Measurements from ENCODE around the gene SAMD10.
"Not testable (repeated sequence)": the region's sequence is repeated elsewhere in the genome, so short reads cannot be mapped to it uniquely, and the experiment has no call there.

Gene SAMD10

GRCh38 chr20:64015635-64016034 lies 36.2 kb upstream of the SAMD10 start:
- TF ChIP-seq TAF1 (IDR thresholded peaks at IDR 0.05; ENCODE audit: borderline replicate concordance, low read depth, low read length) (no peak), POLR2AphosphoS5 (IDR thresholded peaks at IDR 0.05; ENCODE audit: low read depth, low read length) (no peak), POLR2A (IDR thresholded peaks at IDR 0.05; ENCODE audit: low read depth, low read length) (no peak)
- DNase-seq (ENCODE audit: insufficient read length) (no peak), FAIRE-seq (no peak)

- not testable (repeated sequence) for DNase-seq (ENCODE audit: insufficient read length); FAIRE-seq
Observed at GRCh38 chr20:64012385-64013154, 33.1 kb upstream of the SAMD10 start.

DNA sequence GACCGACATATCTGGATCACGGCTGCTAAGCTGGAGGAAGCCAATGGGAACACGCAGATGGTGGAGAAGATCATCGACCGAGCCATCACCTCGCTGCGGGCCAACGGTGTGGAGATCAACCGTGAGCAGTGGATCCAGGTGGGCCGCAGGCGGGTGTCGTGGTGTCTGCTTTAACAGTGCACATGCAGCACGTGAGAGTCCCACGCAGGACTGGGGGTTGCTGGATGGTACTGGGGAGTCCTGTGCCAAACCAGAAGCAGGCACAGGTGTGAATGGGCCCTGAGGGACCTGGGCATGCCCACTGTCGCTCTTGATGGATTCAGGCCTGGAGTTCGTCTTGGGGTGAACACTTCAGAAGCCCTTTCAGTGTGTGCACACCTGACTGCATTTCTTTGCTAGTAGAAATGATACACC lies 31.9 kb upstream of the SAMD10 start:
- DNase-seq (ENCODE audit: insufficient read length) (no peak), FAIRE-seq (no peak)
- no peak for TF ChIP-seq POLR2A (IDR thresholded peaks at IDR 0.05; ENCODE audit: low read depth, low read length)
- TF ChIP-seq POLR2AphosphoS5 (IDR thresholded peaks at IDR 0.05; ENCODE audit: low read depth, low read length) = no peak
- TF ChIP-seq TAF1 (IDR thresholded peaks at IDR 0.05; ENCODE audit: borderline replicate concordance, low read depth, low read length) = no peak

DNA sequence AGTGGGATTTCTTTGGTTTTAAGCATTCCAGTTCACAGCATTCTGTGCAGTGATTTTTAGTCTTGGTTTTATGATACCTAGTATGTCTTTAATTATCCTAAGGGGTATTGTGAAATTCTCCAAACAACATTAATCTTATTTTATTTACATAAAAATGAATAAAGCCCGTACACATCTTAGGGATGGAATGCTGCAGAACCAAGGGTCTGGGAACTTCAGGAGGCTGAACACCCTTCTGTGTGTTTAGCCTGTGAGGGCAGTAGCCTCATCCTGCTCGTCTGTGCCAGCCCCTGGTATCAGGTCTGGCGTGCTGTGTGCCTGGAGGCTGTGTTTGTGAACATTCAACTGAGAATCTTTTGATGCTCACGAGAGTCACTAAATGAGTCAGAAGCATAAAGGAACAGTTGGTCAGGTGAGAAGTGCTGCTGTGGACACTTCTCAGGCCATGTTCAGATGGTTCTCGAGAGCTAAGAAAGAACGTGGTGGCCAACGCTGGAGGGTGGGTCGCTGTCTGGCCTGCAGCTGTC lies 31.3 kb upstream of the SAMD10 start:
- FAIRE-seq (no peak), DNase-seq (ENCODE audit: insufficient read length) (no peak)
- TF ChIP-seq TAF1 (IDR thresholded peaks at IDR 0.05; ENCODE audit: borderline replicate concordance, low read depth, low read length) (no peak), POLR2AphosphoS5 (IDR thresholded peaks at IDR 0.05; ENCODE audit: low read depth, low read length) (no peak), POLR2A (IDR thresholded peaks at IDR 0.05; ENCODE audit: low read depth, low read length) (no peak)

DNA sequence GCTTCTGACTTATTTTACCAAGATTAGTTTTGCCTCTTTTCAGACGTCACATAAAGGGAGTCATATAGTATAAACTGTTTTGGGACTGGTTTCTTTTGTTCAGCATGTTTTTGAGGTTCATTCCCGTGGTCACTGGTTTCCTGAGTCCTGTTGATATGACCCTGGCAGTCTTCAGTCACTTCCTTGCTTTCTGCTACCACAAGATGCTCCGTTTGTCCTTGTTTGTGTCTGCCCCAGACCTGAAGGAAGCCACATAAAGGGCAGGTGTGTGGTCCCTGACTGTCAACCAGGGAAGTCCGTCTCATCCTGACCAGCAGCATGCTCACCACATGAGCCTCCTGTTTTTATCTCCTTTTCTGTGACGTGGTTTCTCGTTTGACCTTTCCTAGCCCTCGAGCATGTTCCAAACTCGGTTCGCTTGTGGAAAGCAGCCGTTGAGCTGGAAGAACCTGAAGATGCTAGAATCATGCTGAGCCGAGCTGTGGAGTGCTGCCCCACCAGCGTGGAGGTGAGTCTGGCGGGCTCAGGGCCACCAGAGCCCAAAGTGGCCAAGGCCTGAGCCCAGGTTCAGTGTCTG lies 30.5 kb upstream of the SAMD10 start:
- no peak for FAIRE-seq
- DNase-seq (ENCODE audit: insufficient read length) = no peak

GRCh38 chr20:64006902-64007301 lies 27.5 kb upstream of the SAMD10 start:
- TF ChIP-seq POLR2AphosphoS5 (IDR thresholded peaks at IDR 0.05; ENCODE audit: low read depth, low read length) = no peak; the same call in 1 of the 2 replicates
- no peak for TF ChIP-seq POLR2A (IDR thresholded peaks at IDR 0.05; ENCODE audit: low read depth, low read length)
- no peak for TF ChIP-seq TAF1 (IDR thresholded peaks at IDR 0.05; ENCODE audit: borderline replicate concordance, low read depth, low read length)
- FAIRE-seq (no peak), DNase-seq (ENCODE audit: insufficient read length) (no peak)

More for the DNA sequence above, 30.5 kb upstream of the SAMD10 start:
- TF ChIP-seq POLR2AphosphoS5 (IDR thresholded peaks at IDR 0.05; ENCODE audit: low read depth, low read length) (no peak), TAF1 (IDR thresholded peaks at IDR 0.05; ENCODE audit: borderline replicate concordance, low read depth, low read length) (no peak), POLR2A (IDR thresholded peaks at IDR 0.05; ENCODE audit: low read depth, low read length) (no peak)

DNA sequence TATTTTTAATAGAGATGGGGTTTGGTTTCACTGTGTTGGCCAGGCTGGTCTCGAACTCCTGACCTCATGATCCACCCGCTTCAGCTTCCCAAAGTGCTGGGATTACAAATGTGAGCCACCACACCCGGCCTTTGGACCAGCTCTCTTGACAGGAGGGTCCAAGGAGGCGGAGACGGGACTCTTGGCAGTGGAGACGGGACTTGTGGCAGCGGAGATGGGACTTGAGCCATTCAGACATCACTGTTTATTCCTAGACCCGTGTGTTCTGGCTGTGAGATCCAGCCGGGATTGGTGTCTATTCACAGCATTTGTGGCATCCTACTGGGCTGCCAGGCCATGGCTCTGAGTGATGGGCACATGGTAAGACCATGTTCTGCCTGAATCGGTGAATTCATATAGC lies 27.0 kb upstream of the SAMD10 start:
- TF ChIP-seq POLR2AphosphoS5 (IDR thresholded peaks at IDR 0.05; ENCODE audit: low read depth, low read length) (no peak), POLR2A (IDR thresholded peaks at IDR 0.05; ENCODE audit: low read depth, low read length) (no peak), TAF1 (IDR thresholded peaks at IDR 0.05; ENCODE audit: borderline replicate concordance, low read depth, low read length) (no peak)
- FAIRE-seq (no peak), DNase-seq (ENCODE audit: insufficient read length) (no peak)

GRCh38 chr20:64005394-64005793 lies 26.0 kb upstream of the SAMD10 start:
- TF ChIP-seq POLR2AphosphoS5 (IDR thresholded peaks at IDR 0.05; ENCODE audit: low read depth, low read length) = no peak
- TF ChIP-seq TAF1 (IDR thresholded peaks at IDR 0.05; ENCODE audit: borderline replicate concordance, low read depth, low read length) = no peak
- no peak for TF ChIP-seq POLR2A (IDR thresholded peaks at IDR 0.05; ENCODE audit: low read depth, low read length)
- FAIRE-seq = no peak
- DNase-seq (ENCODE audit: insufficient read length) = no peak

DNA sequence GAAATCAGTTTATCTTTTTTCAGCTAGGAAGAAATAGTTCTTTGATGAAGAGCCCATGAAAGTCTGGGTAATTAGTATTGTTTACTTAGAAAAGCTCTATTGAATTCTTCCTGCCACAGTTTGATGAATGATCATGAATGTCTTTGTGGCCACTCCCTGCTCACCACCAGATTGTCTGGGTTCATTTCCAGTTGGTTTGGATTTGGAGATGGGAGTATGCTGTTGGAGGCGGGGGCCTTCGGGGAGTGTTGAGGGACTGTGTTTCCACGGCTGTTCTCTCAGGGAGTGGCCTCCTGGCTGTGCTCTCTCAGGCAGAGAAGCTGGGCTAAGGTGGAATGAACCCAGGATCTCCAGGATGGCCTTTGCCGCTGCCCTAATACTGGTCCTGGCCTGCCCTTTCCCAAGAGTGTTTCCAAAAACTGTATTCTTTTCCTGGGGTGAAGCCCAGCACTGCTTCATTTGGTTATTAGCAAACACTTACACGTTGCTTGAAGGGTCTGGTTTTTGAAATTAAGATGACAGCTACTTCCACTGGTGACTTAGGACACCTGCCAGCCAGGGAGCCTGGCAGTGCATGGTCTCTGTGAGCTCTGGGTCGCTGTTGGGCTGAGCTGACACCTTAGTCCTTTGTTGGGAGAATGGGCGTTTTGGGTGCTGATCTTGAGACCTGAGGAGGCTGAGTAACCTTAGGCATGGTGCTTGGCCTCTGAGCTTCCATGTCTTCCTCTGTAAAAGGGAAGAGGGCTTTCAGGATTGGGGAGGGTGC lies 24.7 kb upstream of the SAMD10 start:
- DNase-seq (ENCODE audit: insufficient read length) (no peak), FAIRE-seq (no peak)
- TF ChIP-seq POLR2A (IDR thresholded peaks at IDR 0.05; ENCODE audit: low read depth, low read length) (no peak), POLR2AphosphoS5 (IDR thresholded peaks at IDR 0.05; ENCODE audit: low read depth, low read length) (no peak), TAF1 (IDR thresholded peaks at IDR 0.05; ENCODE audit: borderline replicate concordance, low read depth, low read length) (no peak)

- no peak for FAIRE-seq
- no peak for TF ChIP-seq POLR2AphosphoS5 (IDR thresholded peaks at IDR 0.05; ENCODE audit: low read depth, low read length)
- TF ChIP-seq POLR2A (IDR thresholded peaks at IDR 0.05; ENCODE audit: low read depth, low read length) = no peak
- TF ChIP-seq TAF1 (IDR thresholded peaks at IDR 0.05; ENCODE audit: borderline replicate concordance, low read depth, low read length) = no peak
- no peak for DNase-seq (ENCODE audit: insufficient read length)
Observed at GRCh38 chr20:64001607-64002011, 22.2 kb upstream of the SAMD10 start.

DNA sequence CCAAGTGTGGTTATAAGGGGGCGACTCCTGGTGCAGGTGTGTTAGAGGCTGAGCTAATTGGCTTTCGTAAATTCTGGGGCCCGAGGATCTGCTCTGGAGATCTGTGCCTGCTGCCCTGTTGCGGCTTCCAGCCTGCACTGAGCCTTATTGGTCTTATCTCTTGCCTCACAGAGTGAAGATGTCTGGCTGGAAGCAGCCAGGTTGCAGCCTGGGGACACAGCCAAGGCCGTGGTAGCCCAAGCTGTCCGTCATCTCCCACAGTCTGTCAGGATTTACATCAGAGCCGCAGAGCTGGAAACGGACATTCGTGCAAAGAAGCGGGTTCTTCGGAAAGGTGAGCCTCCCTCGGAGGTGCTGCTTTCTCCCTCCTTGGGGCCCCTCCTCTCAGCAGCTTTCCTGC lies 21.5 kb upstream of the SAMD10 start:
- DNase-seq (ENCODE audit: insufficient read length) = no peak
- TF ChIP-seq TAF1 (IDR thresholded peaks at IDR 0.05; ENCODE audit: borderline replicate concordance, low read depth, low read length) (no peak), POLR2A (IDR thresholded peaks at IDR 0.05; ENCODE audit: low read depth, low read length) (no peak), POLR2AphosphoS5 (IDR thresholded peaks at IDR 0.05; ENCODE audit: low read depth, low read length) (no peak)

More for the DNA sequence above, 21.5 kb upstream of the SAMD10 start:
- FAIRE-seq = no peak
